SK-N-SH (cell line): ENCODE data around the gene TUBB4A. TPM values are rescaled to one million over a fixed set of nuclear protein-coding genes. Genes with fewer than 3 reads are reported as not detected.

Source experiments
- CTCF ChIA-PET: fragments of 300-600, 350-600 bp; formaldehyde crosslinking; extraction: SDS; loops from one replicate; lab custom pipeline; 2021; lab: Yijun Ruan, JAX
- POLR2A ChIA-PET: fragments of 350-600 bp; sonication (Branson Sonifier 250); formaldehyde crosslinking; extraction: SDS; loops from one replicate; lab custom pipeline; 2020; ENCODE audit warnings: antibody characterized with exemption, inconsistent platforms; lab: Yijun Ruan, JAX
- DNase-seq: peaks from one replicate; pipeline ENCODE4 v3.0.0; 2012
- H2AFZ ChIP-seq: fragments of 200-600 bp; sonication (generic); 2 replicates; pipeline ENCODE4 v1.8.1; 2016; ENCODE audit warnings: antibody characterized with exemption, mild to moderate bottlenecking, low read depth
- H3F3A ChIP-seq: fragments of 200-600 bp; sonication (generic); replicated peaks from 2 replicates; pipeline ENCODE3; 2016; ENCODE audit warnings: antibody characterized with exemption, mild to moderate bottlenecking; ENCODE audit not compliant: insufficient read depth
- H3K27ac ChIP-seq, 2 experiments: fragments of 200-500 bp in 1 of 2; fragments of 200-600 bp in 1 of 2; sonication (Bioruptor generic) in 1 of 2; sonication (generic), shearing (Covaris generic) in 1 of 2; 2 replicates each; pipeline versions ENCODE4 v1.5.1 to v1.6.1; 2014 to 2016; ENCODE audit warnings: low read depth in 2 of 2, inconsistent platforms in 1 of 2, low read length in 1 of 2, mild to moderate bottlenecking in 1 of 2, mixed read lengths in 1 of 2
- H3K27me3 ChIP-seq: fragments of 200-600 bp; sonication (generic), shearing (Covaris generic); 2 replicates; pipeline ENCODE4 v1.6.1; 2016; ENCODE audit warnings: mixed run types; ENCODE audit not compliant: insufficient read depth
- H3K36me3 ChIP-seq, 2 experiments: fragments of 200-500 bp in 1 of 2; fragments of 200-600 bp in 1 of 2; sonication (Bioruptor generic) in 1 of 2; sonication (generic) in 1 of 2; replicated peaks in 1 of 2; 2 replicates each; pipeline versions ENCODE3 to v1.5.1; 2014 to 2016; ENCODE audit warnings: low read length in 1 of 2, mild to moderate bottlenecking in 1 of 2; ENCODE audit not compliant: insufficient read depth in 2 of 2, control insufficient read depth in 1 of 2
- H3K4me1 ChIP-seq, 2 experiments: fragments of 200-500 bp in 1 of 2; fragments of 200-600 bp in 1 of 2; sonication (Bioruptor generic) in 1 of 2; sonication (generic), shearing (Covaris generic) in 1 of 2; 2 replicates each; pipeline versions ENCODE4 v1.5.1 to v1.6.1; 2014 to 2016; ENCODE audit warnings: low read depth in 1 of 2, low read length in 1 of 2, mixed run types in 1 of 2; ENCODE audit not compliant: insufficient read depth in 2 of 2, control insufficient read depth in 1 of 2
- H3K4me2 ChIP-seq: fragments of 200-600 bp; sonication (generic), shearing (Covaris generic); 2 replicates; pipeline ENCODE4 v1.6.1; 2017; ENCODE audit warnings: mixed run types
- H3K4me3 ChIP-seq, 2 experiments: fragments of 200-500 bp in 1 of 2; fragments of 200-600 bp in 1 of 2; sonication (Bioruptor generic) in 1 of 2; sonication (generic), shearing (Covaris generic) in 1 of 2; 2 replicates each; pipeline versions ENCODE4 v1.5.1 to v1.8.1; 2014 to 2016; ENCODE audit warnings: low read depth in 2 of 2, inconsistent platforms in 1 of 2, low read length in 1 of 2, mild to moderate bottlenecking in 1 of 2, mixed read lengths in 1 of 2, moderate library complexity in 1 of 2
- H3K79me2 ChIP-seq: fragments of 200-600 bp; sonication (generic); 2 replicates; pipeline ENCODE4 v1.8.1; 2017; ENCODE audit warnings: mild to moderate bottlenecking; ENCODE audit not compliant: insufficient read depth
- H3K9ac ChIP-seq: fragments of 200-600 bp; sonication (generic); 2 replicates; pipeline ENCODE4 v1.6.1; 2017; ENCODE audit warnings: mixed run types
- H3K9me2 ChIP-seq: fragments of 200-600 bp; sonication (generic); 2 replicates; pipeline ENCODE4 v1.6.1; 2017; ENCODE audit warnings: mixed run types
- H3K9me3 ChIP-seq: fragments of 200-600 bp; sonication (generic); 2 replicates; pipeline ENCODE4 v1.6.1; 2017; ENCODE audit warnings: mixed run types, mild to moderate bottlenecking, moderate library complexity
- H4K20me1 ChIP-seq: fragments of 200-600 bp; sonication (generic); 2 replicates; pipeline ENCODE4 v1.6.1; 2017; ENCODE audit warnings: mild to moderate bottlenecking, mixed run types; ENCODE audit not compliant: insufficient read depth
- EP300 ChIP-seq, 2 experiments: IDR thresholded peaks; 2 replicates each; pipeline versions ENCODE4 v1.4.0 to v1.6.1; 2012; ENCODE audit warnings: borderline replicate concordance in 1 of 2, low read depth in 1 of 2, low read length in 1 of 2
- FOXM1 ChIP-seq: IDR thresholded peaks from 2 replicates; pipeline ENCODE4 v1.4.0; 2012; ENCODE audit warnings: low read depth, mild to moderate bottlenecking
- GABPA ChIP-seq: IDR thresholded peaks from 2 replicates; pipeline ENCODE4 v1.4.0; 2012; ENCODE audit warnings: low read depth, mild to moderate bottlenecking
- GATA2 ChIP-seq: sonication (generic); formaldehyde crosslinking; IDR thresholded peaks from 2 replicates; pipeline ENCODE4 v1.5.0; 2020; ENCODE audit warnings: mild to moderate bottlenecking, missing genetic modification reagents
- JUND ChIP-seq: IDR thresholded peaks from 2 replicates; pipeline ENCODE4 v1.4.0; 2012
- MEF2A ChIP-seq: IDR thresholded peaks from 2 replicates; pipeline ENCODE4 v1.4.0; 2012; ENCODE audit warnings: low read depth, borderline replicate concordance
- MXI1 ChIP-seq: IDR thresholded peaks from 2 replicates; pipeline ENCODE4 v1.6.1; 2012; ENCODE audit warnings: mild to moderate bottlenecking, low read depth, low read length, improper control_type of control experiment
- NFIC ChIP-seq: IDR thresholded peaks from 2 replicates; pipeline ENCODE4 v1.4.0; 2012; ENCODE audit warnings: borderline replicate concordance
- NRF1 ChIP-seq: IDR thresholded peaks from 2 replicates; pipeline ENCODE4 v1.6.1; 2012; ENCODE audit warnings: low read depth, mild to moderate bottlenecking, low read length
- POLR2AphosphoS5 ChIP-seq: IDR thresholded peaks from 2 replicates; pipeline ENCODE4 v1.6.1; 2012; ENCODE audit warnings: low read depth, low read length
- RCOR1 ChIP-seq: fragments of 150-350 bp; IDR thresholded peaks from 2 replicates; pipeline ENCODE4 v1.6.1; 2017; ENCODE audit warnings: antibody characterized with exemption, low read length
- RFX5 ChIP-seq: IDR thresholded peaks from 2 replicates; pipeline ENCODE4 v1.6.1; 2012; ENCODE audit warnings: mild to moderate bottlenecking, improper control_type of control experiment, low read length
- SIN3A ChIP-seq: IDR thresholded peaks from 2 replicates; pipeline ENCODE4 v1.6.1; 2012; ENCODE audit warnings: low read depth, mild to moderate bottlenecking, low read length, moderate library complexity, borderline replicate concordance
- SMC3 ChIP-seq: IDR thresholded peaks from 2 replicates; pipeline ENCODE4 v1.6.1; 2012; ENCODE audit warnings: low read depth, low read length, improper control_type of control experiment
- TAF1 ChIP-seq: IDR thresholded peaks from 2 replicates; pipeline ENCODE4 v1.6.1; 2012; ENCODE audit warnings: low read depth, mild to moderate bottlenecking, low read length, moderate library complexity, borderline replicate concordance
- TCF12 ChIP-seq: IDR thresholded peaks from 2 replicates; pipeline ENCODE4 v1.4.0; 2012
- YY1 ChIP-seq: IDR thresholded peaks from 2 replicates; pipeline ENCODE4 v1.4.0; 2012; ENCODE audit warnings: low read depth, mild to moderate bottlenecking
- WGBS: methylation state at CpG from one replicate; pipeline ENCODE4 v1.1.6; 2017; ENCODE audit warnings: low lambda C conversion rate; 5-methylcytosine and 5-hydroxymethylcytosine counted together
- polyA plus RNA-seq, 3 experiments: library from polyadenylated mRNA; depleted of rRNA; stranded (reverse); fragments of >200 nt; gene quantifications; 2 replicates each; pipeline ENCODE4 v1.2.3, GENCODE V29; 2012
- TF ChIP-seq, protein P1 (sequence below): fragments of 150-350 bp; IDR thresholded peaks from 2 replicates; pipeline ENCODE4 v1.6.1; 2016; ENCODE audit warnings: mild to moderate bottlenecking, low read depth, low read length
- TF ChIP-seq, protein P2 (sequence below): IDR thresholded peaks from 2 replicates; pipeline ENCODE4; 2012
- TF ChIP-seq, protein P3 (sequence below): fragments of 200-600 bp; sonication (generic); IDR thresholded peaks from 2 replicates; pipeline ENCODE4 v1.6.1; 2017; ENCODE audit warnings: antibody characterized with exemption, mild to moderate bottlenecking, moderate library complexity
- TF ChIP-seq, protein P4 (sequence below): IDR thresholded peaks from 2 replicates; pipeline ENCODE4 v1.6.1; 2012; ENCODE audit warnings: mild to moderate bottlenecking, low read depth, low read length, moderate library complexity

The TUBB4A gene
- polyA plus RNA-seq, 1 of the 3 experiments (the other 2 are of a cell fraction) = 4.5 TPM

DNA sequence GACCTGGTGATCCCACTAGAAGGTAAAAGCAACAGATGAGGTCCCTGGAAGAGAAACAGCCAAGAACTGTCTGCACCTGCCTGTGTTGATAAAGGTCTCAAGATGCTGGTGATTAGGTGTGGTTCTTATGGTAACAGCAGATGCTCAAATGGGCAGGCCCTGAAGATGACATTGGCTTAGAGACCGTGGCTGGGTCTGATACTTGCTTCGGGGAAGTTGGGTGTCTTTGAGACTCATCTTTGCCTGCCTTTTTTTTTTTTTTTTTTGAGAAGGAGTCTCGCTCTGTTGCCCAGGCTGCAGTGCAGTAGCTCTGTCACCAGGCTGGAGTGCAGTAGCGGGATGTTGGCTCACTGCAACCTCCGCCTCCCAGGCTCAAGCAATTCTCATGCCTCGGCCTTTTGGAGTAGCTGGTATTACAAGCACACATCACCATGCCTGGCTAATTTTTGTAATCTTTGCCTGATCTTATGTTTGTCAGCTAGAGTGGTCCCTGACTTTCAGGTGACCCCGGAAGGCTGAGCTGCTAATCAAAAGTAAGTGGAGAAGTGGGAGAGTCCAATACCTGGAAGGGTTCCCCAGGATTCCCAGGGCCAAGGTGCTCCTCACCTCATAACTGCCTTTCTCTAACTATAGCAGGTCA lies 50.4 kb downstream of the TUBB4A start:
- H2AFZ ChIP-seq = no peak overlapping the region
- POLR2A ChIA-PET = no interaction called here
- H3K36me3 ChIP-seq = peaks cover 0 to 9% of the 10 kb centered on the region in 2 experiments

DNA sequence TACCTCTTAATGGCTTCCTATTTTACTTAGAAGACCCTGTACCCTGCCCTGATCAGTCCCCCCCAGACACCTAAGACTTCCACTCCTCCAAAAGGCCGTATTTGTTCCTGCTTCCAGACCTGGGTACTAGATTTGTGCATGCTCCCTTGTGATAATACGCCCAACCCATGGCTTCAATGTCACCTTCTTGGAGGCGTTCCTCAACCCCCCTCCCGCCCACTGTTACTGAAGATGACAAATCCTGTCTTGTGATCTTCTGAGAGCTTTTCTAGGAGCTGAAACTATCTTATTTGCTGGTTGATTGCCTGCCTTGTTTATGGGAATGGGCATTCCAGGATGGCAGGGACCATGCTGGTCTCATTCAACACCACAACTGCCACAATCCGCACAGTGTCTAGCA lies 51.9 kb downstream of the TUBB4A start:
- Histone ChIP-seq H2AFZ (no peak overlapping the region), H3K4me1 (no peaks in the 10 kb centered on the region), H3K9me2 (no peaks in the 10 kb centered on the region), H3K4me2 (no peak overlapping the region), H3K36me3 (peaks cover 0 to 9% of the 10 kb centered on the region in 2 experiments), H3K79me2 (no peaks in the 10 kb centered on the region), H3K4me3 (no peak overlapping the region), H3K27me3 (no peaks in the 10 kb centered on the region), H3K27ac (no peak overlapping the region), H4K20me1 (no peaks in the 10 kb centered on the region), H3K9ac (no peak overlapping the region), H3K9me3 (no peaks in the 10 kb centered on the region), H3F3A (no peaks in the 10 kb centered on the region)
- 89% methylated on average over 5 of the region's 5 CpGs for WGBS
- CTCF ChIA-PET = no interaction called here
- DNase-seq = no peak
- POLR2A ChIA-PET = no interaction called here
- TF ChIP-seq MEF2A (no peak), RFX5 (no peak), GATA2 (CRISPR knock-in tag) (no peak), YY1 (no peak), EP300 (IDR thresholded peaks at IDR 0.05; ENCODE audit: borderline replicate concordance in 1 of 2, low read depth in 1 of 2, low read length in 1 of 2) (no peak), SIN3A (no peak), POLR2AphosphoS5 (no peak), TAF1 (no peak), JUND (no peak), GABPA (no peak), SMC3 (no peak), FOXM1 (no peak), NRF1 (no peak), NFIC (no peak), TCF12 (no peak)
- TF ChIP-seq, protein P1, sequence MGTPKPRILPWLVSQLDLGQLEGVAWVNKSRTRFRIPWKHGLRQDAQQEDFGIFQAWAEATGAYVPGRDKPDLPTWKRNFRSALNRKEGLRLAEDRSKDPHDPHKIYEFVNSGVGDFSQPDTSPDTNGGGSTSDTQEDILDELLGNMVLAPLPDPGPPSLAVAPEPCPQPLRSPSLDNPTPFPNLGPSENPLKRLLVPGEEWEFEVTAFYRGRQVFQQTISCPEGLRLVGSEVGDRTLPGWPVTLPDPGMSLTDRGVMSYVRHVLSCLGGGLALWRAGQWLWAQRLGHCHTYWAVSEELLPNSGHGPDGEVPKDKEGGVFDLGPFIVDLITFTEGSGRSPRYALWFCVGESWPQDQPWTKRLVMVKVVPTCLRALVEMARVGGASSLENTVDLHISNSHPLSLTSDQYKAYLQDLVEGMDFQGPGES = no peak
- TF ChIP-seq, protein P2, sequence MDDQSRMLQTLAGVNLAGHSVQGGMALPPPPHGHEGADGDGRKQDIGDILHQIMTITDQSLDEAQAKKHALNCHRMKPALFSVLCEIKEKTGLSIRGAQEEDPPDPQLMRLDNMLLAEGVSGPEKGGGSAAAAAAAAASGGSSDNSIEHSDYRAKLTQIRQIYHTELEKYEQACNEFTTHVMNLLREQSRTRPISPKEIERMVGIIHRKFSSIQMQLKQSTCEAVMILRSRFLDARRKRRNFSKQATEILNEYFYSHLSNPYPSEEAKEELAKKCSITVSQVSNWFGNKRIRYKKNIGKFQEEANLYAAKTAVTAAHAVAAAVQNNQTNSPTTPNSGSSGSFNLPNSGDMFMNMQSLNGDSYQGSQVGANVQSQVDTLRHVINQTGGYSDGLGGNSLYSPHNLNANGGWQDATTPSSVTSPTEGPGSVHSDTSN = no peak
- TF ChIP-seq, protein P3, sequence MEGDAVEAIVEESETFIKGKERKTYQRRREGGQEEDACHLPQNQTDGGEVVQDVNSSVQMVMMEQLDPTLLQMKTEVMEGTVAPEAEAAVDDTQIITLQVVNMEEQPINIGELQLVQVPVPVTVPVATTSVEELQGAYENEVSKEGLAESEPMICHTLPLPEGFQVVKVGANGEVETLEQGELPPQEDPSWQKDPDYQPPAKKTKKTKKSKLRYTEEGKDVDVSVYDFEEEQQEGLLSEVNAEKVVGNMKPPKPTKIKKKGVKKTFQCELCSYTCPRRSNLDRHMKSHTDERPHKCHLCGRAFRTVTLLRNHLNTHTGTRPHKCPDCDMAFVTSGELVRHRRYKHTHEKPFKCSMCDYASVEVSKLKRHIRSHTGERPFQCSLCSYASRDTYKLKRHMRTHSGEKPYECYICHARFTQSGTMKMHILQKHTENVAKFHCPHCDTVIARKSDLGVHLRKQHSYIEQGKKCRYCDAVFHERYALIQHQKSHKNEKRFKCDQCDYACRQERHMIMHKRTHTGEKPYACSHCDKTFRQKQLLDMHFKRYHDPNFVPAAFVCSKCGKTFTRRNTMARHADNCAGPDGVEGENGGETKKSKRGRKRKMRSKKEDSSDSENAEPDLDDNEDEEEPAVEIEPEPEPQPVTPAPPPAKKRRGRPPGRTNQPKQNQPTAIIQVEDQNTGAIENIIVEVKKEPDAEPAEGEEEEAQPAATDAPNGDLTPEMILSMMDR = no peak
- TF ChIP-seq, protein P4, sequence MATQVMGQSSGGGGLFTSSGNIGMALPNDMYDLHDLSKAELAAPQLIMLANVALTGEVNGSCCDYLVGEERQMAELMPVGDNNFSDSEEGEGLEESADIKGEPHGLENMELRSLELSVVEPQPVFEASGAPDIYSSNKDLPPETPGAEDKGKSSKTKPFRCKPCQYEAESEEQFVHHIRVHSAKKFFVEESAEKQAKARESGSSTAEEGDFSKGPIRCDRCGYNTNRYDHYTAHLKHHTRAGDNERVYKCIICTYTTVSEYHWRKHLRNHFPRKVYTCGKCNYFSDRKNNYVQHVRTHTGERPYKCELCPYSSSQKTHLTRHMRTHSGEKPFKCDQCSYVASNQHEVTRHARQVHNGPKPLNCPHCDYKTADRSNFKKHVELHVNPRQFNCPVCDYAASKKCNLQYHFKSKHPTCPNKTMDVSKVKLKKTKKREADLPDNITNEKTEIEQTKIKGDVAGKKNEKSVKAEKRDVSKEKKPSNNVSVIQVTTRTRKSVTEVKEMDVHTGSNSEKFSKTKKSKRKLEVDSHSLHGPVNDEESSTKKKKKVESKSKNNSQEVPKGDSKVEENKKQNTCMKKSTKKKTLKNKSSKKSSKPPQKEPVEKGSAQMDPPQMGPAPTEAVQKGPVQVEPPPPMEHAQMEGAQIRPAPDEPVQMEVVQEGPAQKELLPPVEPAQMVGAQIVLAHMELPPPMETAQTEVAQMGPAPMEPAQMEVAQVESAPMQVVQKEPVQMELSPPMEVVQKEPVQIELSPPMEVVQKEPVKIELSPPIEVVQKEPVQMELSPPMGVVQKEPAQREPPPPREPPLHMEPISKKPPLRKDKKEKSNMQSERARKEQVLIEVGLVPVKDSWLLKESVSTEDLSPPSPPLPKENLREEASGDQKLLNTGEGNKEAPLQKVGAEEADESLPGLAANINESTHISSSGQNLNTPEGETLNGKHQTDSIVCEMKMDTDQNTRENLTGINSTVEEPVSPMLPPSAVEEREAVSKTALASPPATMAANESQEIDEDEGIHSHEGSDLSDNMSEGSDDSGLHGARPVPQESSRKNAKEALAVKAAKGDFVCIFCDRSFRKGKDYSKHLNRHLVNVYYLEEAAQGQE = no peak

More for the DNA sequence above, 50.4 kb downstream of the TUBB4A start:
- WGBS = 96% methylated on average over 6 of the region's 7 CpGs
- H4K20me1 ChIP-seq = no peaks in the 10 kb centered on the region
- H3K4me3 ChIP-seq = no peak overlapping the region
- no peaks in the 10 kb centered on the region for H3K79me2 ChIP-seq
- no peaks in the 10 kb centered on the region for H3K4me1 ChIP-seq
- H3K27ac ChIP-seq = no peak overlapping the region
- H3K9me3 ChIP-seq = no peaks in the 10 kb centered on the region
- CTCF ChIA-PET = no interaction called here
- no peak for DNase-seq
- no peak overlapping the region for H3K4me2 ChIP-seq
- H3K9ac ChIP-seq = no peak overlapping the region
- no peaks in the 10 kb centered on the region for H3K9me2 ChIP-seq
- no peaks in the 10 kb centered on the region for H3K27me3 ChIP-seq
- TF ChIP-seq RCOR1 = no peak
- no peak for TF ChIP-seq TCF12
- TF ChIP-seq MXI1 = no peak
- TF ChIP-seq SMC3 = no peak
- TF ChIP-seq GATA2 (CRISPR knock-in tag) = no peak
- TF ChIP-seq POLR2AphosphoS5 = no peak
- TF ChIP-seq, all 33 proteins: peak for 0
- no peaks in the 10 kb centered on the region for H3F3A ChIP-seq
